ENCODE data around the gene CPNE4.
"Not testable (repeated sequence)": the region's sequence is repeated elsewhere in the genome, so short reads cannot be mapped to it uniquely, and the experiment has no call there.

Gene CPNE4

GRCh38 chr3:131957980-131958379 is 76.8 kb downstream of the CPNE4 start:
- DNase-seq = no peak

- no peak for DNase-seq
These were observed 77.3 kb downstream of the CPNE4 start for GRCh38 chr3:131957511-131957910.

- DNase-seq = no peak
These were observed 86.0 kb downstream of the CPNE4 start for GRCh38 chr3:131948806-131949205.

GRCh38 chr3:131944676-131945075 is 90.1 kb downstream of the CPNE4 start:
- DNase-seq = no peak

- DNase-seq = no peak
These were observed 101.1 kb downstream of the CPNE4 start for GRCh38 chr3:131933665-131934064.

GRCh38 chr3:131928593-131928992 is 106.2 kb downstream of the CPNE4 start:
- no peak for DNase-seq

GRCh38 chr3:131925571-131925970 is 109.2 kb downstream of the CPNE4 start:
- DNase-seq = no peak

GRCh38 chr3:131922356-131922755 is 112.5 kb downstream of the CPNE4 start:
- no peak for DNase-seq

GRCh38 chr3:131917006-131917405 is 117.8 kb downstream of the CPNE4 start:
- DNase-seq = no peak

GRCh38 chr3:131914090-131914691 is 120.6 kb downstream of the CPNE4 start:
- no peak for DNase-seq

GRCh38 chr3:131912255-131912654 is 122.6 kb downstream of the CPNE4 start:
- DNase-seq = no peak

GRCh38 chr3:131907796-131908195 is 127.0 kb downstream of the CPNE4 start:
- no peak for DNase-seq

GRCh38 chr3:131903988-131904415 is 130.8 kb downstream of the CPNE4 start:
- DNase-seq = no peak

GRCh38 chr3:131901686-131902085 is 133.1 kb downstream of the CPNE4 start:
- DNase-seq = no peak

GRCh38 chr3:131900891-131901290 is 133.9 kb downstream of the CPNE4 start:
- DNase-seq = no peak

- DNase-seq = no peak
These were observed 135.8 kb downstream of the CPNE4 start for GRCh38 chr3:131899021-131899420.

GRCh38 chr3:131898346-131898745 is 136.5 kb downstream of the CPNE4 start:
- no peak for DNase-seq

GRCh38 chr3:131896285-131896684 is 138.5 kb downstream of the CPNE4 start:
- DNase-seq = no peak

GRCh38 chr3:131895766-131896165 is 139.0 kb downstream of the CPNE4 start:
- DNase-seq = no peak

- DNase-seq = no peak
These were observed 142.5 kb downstream of the CPNE4 start for GRCh38 chr3:131892331-131892730.

GRCh38 chr3:131885871-131886270 is 148.9 kb downstream of the CPNE4 start:
- not testable (repeated sequence) for DNase-seq

GRCh38 chr3:131883711-131884407 is 151.0 kb downstream of the CPNE4 start:
- DNase-seq = no peak

- no peak for DNase-seq
These were observed 151.7 kb downstream of the CPNE4 start for GRCh38 chr3:131883086-131883485.

GRCh38 chr3:131881777-131882176 is 153.0 kb downstream of the CPNE4 start:
- DNase-seq = no peak

- no peak for DNase-seq
These were observed 153.9 kb downstream of the CPNE4 start for GRCh38 chr3:131880948-131881347.
